Endothelial cell of umbilical vein (primary cell): ENCODE data around the gene IYD. TPM values are rescaled to one million over a fixed set of nuclear protein-coding genes. Genes with fewer than 3 reads are reported as not detected.

ENCODE experiments used
- BruUV-seq: library from RNA; stranded (reverse); fragments of 400-500 nt; replicated peaks from 2 replicates; lab custom pipeline; 2021; lab: Mats Ljungman, UMichigan
- CTCF ChIA-PET: fragments of 300-600, 350-600 bp; sonication (Branson Sonifier 250); formaldehyde crosslinking; loops from one replicate; lab custom pipeline; 2021; ENCODE audit warnings: antibody characterized with exemption, inconsistent platforms; lab: Charles Lee
- POLR2A ChIA-PET: fragments of 300-600, 350-600 bp; sonication (Branson Sonifier 250); formaldehyde crosslinking; loops from one replicate; lab custom pipeline; 2021; ENCODE audit warnings: antibody characterized with exemption, inconsistent platforms; lab: Charles Lee
- DNase-seq: peaks from one replicate; pipeline ENCODE4 v3.0.0-alpha.2; 2011; ENCODE audit warnings: low read depth, low spot score
- FAIRE-seq: peaks from 2 replicates; lab custom pipeline; 2011; peaks lifted over from hg19 to GRCh38; lab: Jason Lieb, UNC
- H2AFZ ChIP-seq: 2 replicates; pipeline ENCODE4 v1.6.0; 2012; ENCODE audit warnings: low read depth, low read length, control low read depth, inconsistent platforms
- H3K27ac ChIP-seq: 2 replicates; pipeline ENCODE4 v1.5.1; 2011; ENCODE audit warnings: low read depth, mild to moderate bottlenecking, control low read depth, low read length, moderate library complexity; ENCODE audit not compliant: insufficient read depth
- H3K27me3 ChIP-seq, 2 experiments: 2 replicates each; pipeline versions ENCODE4 v1.6.0 to v1.6.1; 2011; ENCODE audit warnings: low read length in 2 of 2, mixed read lengths in 1 of 2; ENCODE audit not compliant: control insufficient read depth in 2 of 2, insufficient read depth in 2 of 2
- H3K36me3 ChIP-seq, 2 experiments: 2 replicates in 1 of 2; 3 replicates in 1 of 2; pipeline ENCODE4 v1.5.1; 2011; ENCODE audit warnings: low read length in 2 of 2, mild to moderate bottlenecking in 1 of 2, moderate library complexity in 1 of 2; ENCODE audit not compliant: control insufficient read depth in 2 of 2, insufficient read depth in 2 of 2; ENCODE audit errors: extremely low read depth in 1 of 2
- H3K4me1 ChIP-seq: 3 replicates; pipeline ENCODE4 v1.5.1; 2011; ENCODE audit warnings: mild to moderate bottlenecking, low read length; ENCODE audit not compliant: control insufficient read depth, insufficient read depth; ENCODE audit errors: extremely low read depth
- H3K4me2 ChIP-seq: 2 replicates; pipeline ENCODE4 v1.6.1; 2011; ENCODE audit warnings: low read length, control low read depth, mixed read lengths; ENCODE audit not compliant: insufficient read depth
- H3K4me3 ChIP-seq, 3 experiments: fragments of 200-600 bp in 1 of 3; sonication (generic), shearing (Covaris generic) in 1 of 3; replicated peaks in 1 of 3; 2 replicates each; pipeline ENCODE4 v1.5.1; 2011 to 2016; ENCODE audit warnings: control low read depth in 3 of 3, low read length in 3 of 3, mild to moderate bottlenecking in 2 of 3, inconsistent platforms in 1 of 3, low read depth in 1 of 3, moderate library complexity in 1 of 3; ENCODE audit not compliant: insufficient read depth in 1 of 3
- H3K79me2 ChIP-seq: 2 replicates; pipeline ENCODE4 v1.6.0; 2012; ENCODE audit warnings: low read length, inconsistent platforms; ENCODE audit not compliant: control insufficient read depth, insufficient read depth
- H3K9ac ChIP-seq: replicated peaks from 2 replicates; pipeline ENCODE3; 2011; ENCODE audit warnings: low read length, control low read depth; ENCODE audit not compliant: insufficient read depth; ENCODE audit errors: extremely low read depth
- H3K9me1 ChIP-seq: replicated peaks from 3 replicates; pipeline ENCODE4 v1.6.0; 2011; ENCODE audit warnings: mild to moderate bottlenecking, low read length; ENCODE audit not compliant: control insufficient read depth, insufficient read depth; ENCODE audit errors: extremely low read depth
- H3K9me3 ChIP-seq: replicated peaks from 2 replicates; pipeline ENCODE4 v1.5.1; 2012; ENCODE audit warnings: low read length, inconsistent platforms; ENCODE audit not compliant: control insufficient read depth, insufficient read depth
- H4K20me1 ChIP-seq: replicated peaks from 2 replicates; pipeline ENCODE3; 2011; ENCODE audit warnings: mild to moderate bottlenecking, low read length; ENCODE audit not compliant: control insufficient read depth, insufficient read depth; ENCODE audit errors: extremely low read depth
- CTCF ChIP-seq, 2 donors: IDR thresholded peaks; 1 replicate in 1 of 2; 2 replicates in 1 of 2; pipeline ENCODE4 v1.5.1; 2011; ENCODE audit warnings: low read length in 2 of 2, mild to moderate bottlenecking in 2 of 2, moderate library complexity in 2 of 2, control low read depth in 1 of 2, inconsistent platforms in 1 of 2, low read depth in 1 of 2; ENCODE audit not compliant: insufficient read depth in 1 of 2; ENCODE audit errors: extremely low read depth in 1 of 2
- EZH2 ChIP-seq: IDR thresholded peaks from 2 replicates; pipeline ENCODE4 v1.6.1; 2012; ENCODE audit warnings: borderline replicate concordance, low read depth, mild to moderate bottlenecking, moderate library complexity, low read length, inconsistent platforms; ENCODE audit not compliant: severe bottlenecking
- FOS ChIP-seq: IDR thresholded peaks from 2 replicates; pipeline ENCODE4 v1.6.1; 2011; ENCODE audit warnings: mild to moderate bottlenecking, low read length, moderate library complexity, borderline replicate concordance; ENCODE audit not compliant: insufficient read depth
- GATA2 ChIP-seq: IDR thresholded peaks from 2 replicates; pipeline ENCODE4 v1.7.0; 2011; ENCODE audit warnings: low read depth, mild to moderate bottlenecking, moderate library complexity, mixed read lengths, low read length; ENCODE audit not compliant: insufficient read length, insufficient read depth
- JUN ChIP-seq: IDR thresholded peaks from 2 replicates; pipeline ENCODE4 v1.6.1; 2011; ENCODE audit warnings: borderline replicate concordance, low read depth; ENCODE audit not compliant: insufficient read length, insufficient read depth
- MAX ChIP-seq: IDR thresholded peaks from 2 replicates; pipeline ENCODE4 v1.6.1; 2011; ENCODE audit not compliant: insufficient read depth, insufficient read length
- MYC ChIP-seq: IDR thresholded peaks from one replicate; pipeline ENCODE4 v1.6.1; 2011; ENCODE audit warnings: mild to moderate bottlenecking, low read depth, low read length
- POLR2A ChIP-seq: IDR thresholded peaks from 2 replicates; pipeline ENCODE4 v1.6.1; 2012; ENCODE audit warnings: low read depth, mild to moderate bottlenecking, control low read depth, low read length
- POLR2AphosphoS5 ChIP-seq: IDR thresholded peaks from 2 replicates; pipeline ENCODE4 v1.6.1; 2012; ENCODE audit warnings: low read depth, mild to moderate bottlenecking, control low read depth, low read length, moderate library complexity; ENCODE audit not compliant: insufficient read depth
- dilution Hi-C: fragments of 300-500 bp; cut with MboI; formaldehyde crosslinking; loops from one replicate; pipeline ENCODE4 v1.15.0; 2019; ENCODE audit warnings: low sequenced_read_pairs; ENCODE audit not compliant: extremely low pct_ligation_motif_present
- intact Hi-C: fragments of 100-400 bp; cut with micrococcal nuclease; formaldehyde crosslinking; loops from one replicate; pipeline ENCODE4 v1.10.0; 2022
- polyA plus RNA-seq, 4 experiments: library from polyadenylated mRNA; depleted of rRNA in 3 of 4; stranded (reverse) in 3 of 4; unstranded in 1 of 4; fragments of >200 nt; gene quantifications; 2 replicates each; pipeline versions ENCODE4 v1.2.1 to v1.2.3, GENCODE V29; 2011 to 2012; ENCODE audit warnings: missing spikeins in 1 of 4
- total RNA-seq: library from RNA; stranded (reverse); gene quantifications from 2 replicates; pipeline ENCODE4 v1.2.3, GENCODE V29; 2021

IYD gene
- total and polyA plus RNA-seq, 2 donors (not counting 3 experiments of a cell fraction or from before 2014, with no cell fraction given) = not detected

GRCh38 chr6:150324044-150324443 is 44.8 kb upstream of the IYD start:
- ChIA-PET POLR2A (interaction anchor here (0.6 kb wide), 1 partner anchor 236 kb away, joined by 3 read pairs; no protein-coding TSS in a partner anchor), CTCF (interaction anchor here (1.2 to 1.3 kb wide), 2 partner anchors 11 to 243 kb away, joined by 3 to 7 read pairs; no protein-coding TSS in a partner anchor)
- Histone ChIP-seq H3K9me3 (no peaks in the 10 kb centered on the region), H3K4me1 (no peaks in the 10 kb centered on the region), H3K4me3 (no peak overlapping the region), H4K20me1 (no peaks in the 10 kb centered on the region), H3K36me3 (no peaks in the 10 kb centered on the region), H3K9me1 (no peaks in the 10 kb centered on the region), H3K27me3 (peaks cover 9 to 12% of the 10 kb centered on the region in 2 experiments), H3K9ac (no peak overlapping the region), H3K79me2 (no peaks in the 10 kb centered on the region), H3K27ac (no peak overlapping the region), H3K4me2 (no peak overlapping the region), H2AFZ (no peak overlapping the region)
- DNase-seq (no peak), FAIRE-seq (no peak)
- TF ChIP-seq FOS = no peak
- TF ChIP-seq JUN = no peak
- TF ChIP-seq POLR2A = no peak
- TF ChIP-seq GATA2 = no peak
- no peak for TF ChIP-seq MYC
- no peak for TF ChIP-seq EZH2
- no peak for TF ChIP-seq CTCF (IDR thresholded peaks at IDR 0.05; ENCODE audit: extremely low read depth in 1 of 2, insufficient read depth in 1 of 2, low read depth in 1 of 2, low read length in 2 of 2)
- no peak for TF ChIP-seq POLR2AphosphoS5
- TF ChIP-seq MAX = no peak
- no TSS peak for BruUV-seq
- intact Hi-C loops = no loop called here
- dilution Hi-C loops = no loop called here
